ENCODE results near the gene SUN1.

Gene SUN1

GRCh38 chr7:880450-880849 lies 48.2 kb downstream of the SUN1 start:
- TF ChIP-seq REST (IDR thresholded peaks at IDR 0.05; ENCODE audit: insufficient read depth in 1 of 2, low read depth in 2 of 2, low read length in 2 of 2) = no peak

GRCh38 chr7:881441-882234 lies 49.4 kb downstream of the SUN1 start:
- TF ChIP-seq TAF1 (IDR thresholded peaks at IDR 0.05; ENCODE audit: borderline replicate concordance, insufficient read depth, low read length) (no peak), REST (IDR thresholded peaks at IDR 0.05; ENCODE audit: insufficient read depth in 1 of 2, low read depth in 2 of 2, low read length in 2 of 2) (no peak), POLR2AphosphoS5 (IDR thresholded peaks at IDR 0.05; ENCODE audit: low read depth, low read length) (no peak), SIN3A (IDR thresholded peaks at IDR 0.05; ENCODE audit: borderline replicate concordance, insufficient read depth, low read length) (no peak), FOXP2 (optimal IDR thresholded peaks at IDR 0.05; ENCODE audit: borderline replicate concordance, extremely low read depth, extremely low read length, insufficient read depth) (no peak)

- no peak for TF ChIP-seq TAF1 (IDR thresholded peaks at IDR 0.05; ENCODE audit: borderline replicate concordance, insufficient read depth, low read length)
- no peak for TF ChIP-seq REST (IDR thresholded peaks at IDR 0.05; ENCODE audit: insufficient read depth in 1 of 2, low read depth in 2 of 2, low read length in 2 of 2)
- no peak for TF ChIP-seq FOXP2 (optimal IDR thresholded peaks at IDR 0.05; ENCODE audit: borderline replicate concordance, extremely low read depth, extremely low read length, insufficient read depth)
- TF ChIP-seq SIN3A (IDR thresholded peaks at IDR 0.05; ENCODE audit: borderline replicate concordance, insufficient read depth, low read length) = no peak
- TF ChIP-seq POLR2AphosphoS5 (IDR thresholded peaks at IDR 0.05; ENCODE audit: low read depth, low read length) = no peak
Measured at GRCh38 chr7:882336-883035, 50.2 kb downstream of the SUN1 start.

GRCh38 chr7:883055-884021 lies 51.1 kb downstream of the SUN1 start:
- TF ChIP-seq POLR2AphosphoS5 (IDR thresholded peaks at IDR 0.05; ENCODE audit: low read depth, low read length) (no peak), REST (IDR thresholded peaks at IDR 0.05; ENCODE audit: insufficient read depth in 1 of 2, low read depth in 2 of 2, low read length in 2 of 2) (no peak), TAF1 (IDR thresholded peaks at IDR 0.05; ENCODE audit: borderline replicate concordance, insufficient read depth, low read length) (no peak)

Measured in PFSK-1 (cell line).